Stomach (tissue), 4 donors: ENCODE results near the gene TCF7.

Experiments
- POLR2A ChIP-seq, 4 donors: fragments of 450-650 bp; IDR thresholded peaks; one replicate each; pipeline ENCODE4 v1.6.1; 2016; ENCODE audit warnings: antibody characterized with exemption in 4 of 4, control low read depth in 2 of 4, mild to moderate bottlenecking in 1 of 4, moderate library complexity in 1 of 4
- POLR2AphosphoS5 ChIP-seq, 3 donors: sonication (generic); formaldehyde crosslinking; IDR thresholded peaks; one replicate each; pipeline ENCODE4 v1.6.1; 2016; ENCODE audit warnings: antibody characterized with exemption in 3 of 3
- TF ChIP-seq, protein P1 (sequence below), 7 experiments: fragments of 450-650 bp in 4 of 7; fragments of 200-600 bp in 3 of 7; sonication (generic) in 3 of 7; IDR thresholded peaks; one replicate each; pipeline ENCODE4 v1.5.1; 2016 to 2019; ENCODE audit warnings: antibody characterized with exemption in 7 of 7, control low read depth in 2 of 7, mild to moderate bottlenecking in 1 of 7

DNA sequence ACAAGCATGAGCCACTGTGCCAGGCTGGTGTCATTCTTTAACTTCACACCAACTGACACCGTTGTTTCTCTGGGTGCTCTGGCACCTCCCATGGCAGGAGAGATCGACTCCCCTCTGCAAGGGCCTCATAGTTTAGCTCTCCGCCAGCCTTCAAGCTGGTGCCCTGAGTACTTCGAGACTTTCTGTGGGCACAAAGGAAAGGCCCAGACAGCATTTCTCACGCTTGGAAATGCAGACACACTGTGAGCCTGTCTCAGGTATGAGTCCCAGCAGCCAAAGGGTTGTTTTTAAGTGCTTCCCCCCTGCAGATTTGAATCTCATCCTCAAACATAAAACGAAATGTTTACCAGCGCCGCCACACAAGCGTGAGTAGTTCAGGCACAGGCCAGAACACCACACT is 11.1 kb upstream of the TCF7 start:
- TF ChIP-seq, protein P1, sequence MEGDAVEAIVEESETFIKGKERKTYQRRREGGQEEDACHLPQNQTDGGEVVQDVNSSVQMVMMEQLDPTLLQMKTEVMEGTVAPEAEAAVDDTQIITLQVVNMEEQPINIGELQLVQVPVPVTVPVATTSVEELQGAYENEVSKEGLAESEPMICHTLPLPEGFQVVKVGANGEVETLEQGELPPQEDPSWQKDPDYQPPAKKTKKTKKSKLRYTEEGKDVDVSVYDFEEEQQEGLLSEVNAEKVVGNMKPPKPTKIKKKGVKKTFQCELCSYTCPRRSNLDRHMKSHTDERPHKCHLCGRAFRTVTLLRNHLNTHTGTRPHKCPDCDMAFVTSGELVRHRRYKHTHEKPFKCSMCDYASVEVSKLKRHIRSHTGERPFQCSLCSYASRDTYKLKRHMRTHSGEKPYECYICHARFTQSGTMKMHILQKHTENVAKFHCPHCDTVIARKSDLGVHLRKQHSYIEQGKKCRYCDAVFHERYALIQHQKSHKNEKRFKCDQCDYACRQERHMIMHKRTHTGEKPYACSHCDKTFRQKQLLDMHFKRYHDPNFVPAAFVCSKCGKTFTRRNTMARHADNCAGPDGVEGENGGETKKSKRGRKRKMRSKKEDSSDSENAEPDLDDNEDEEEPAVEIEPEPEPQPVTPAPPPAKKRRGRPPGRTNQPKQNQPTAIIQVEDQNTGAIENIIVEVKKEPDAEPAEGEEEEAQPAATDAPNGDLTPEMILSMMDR (IDR thresholded peaks at IDR 0.05): no peak
- TF ChIP-seq POLR2AphosphoS5 (IDR thresholded peaks at IDR 0.05): no peak
- no peak for TF ChIP-seq POLR2A (IDR thresholded peaks at IDR 0.05)
